Pulmonary artery endothelial cell (primary cell): ENCODE measurements around the gene LSM5. TPM values are rescaled to one million over a fixed set of nuclear protein-coding genes. Genes with fewer than 3 reads are reported as not detected.
"Not testable (repeated sequence)": the region's sequence is repeated elsewhere in the genome, so short reads cannot be mapped to it uniquely, and the experiment has no call there.

ENCODE experiments used
- DNase-seq: peaks from one replicate; pipeline ENCODE4 v3.0.0-alpha.2; 2011; ENCODE audit warnings: low read depth, low spot score
- total RNA-seq: library from RNA; depleted of rRNA; stranded (reverse); fragments of >200 nt; gene quantifications from 2 replicates; pipeline ENCODE4 v1.2.3, GENCODE V29; 2014

Gene LSM5
- total RNA-seq, 1 donor from 2014 or later = 23.1 TPM

DNA sequence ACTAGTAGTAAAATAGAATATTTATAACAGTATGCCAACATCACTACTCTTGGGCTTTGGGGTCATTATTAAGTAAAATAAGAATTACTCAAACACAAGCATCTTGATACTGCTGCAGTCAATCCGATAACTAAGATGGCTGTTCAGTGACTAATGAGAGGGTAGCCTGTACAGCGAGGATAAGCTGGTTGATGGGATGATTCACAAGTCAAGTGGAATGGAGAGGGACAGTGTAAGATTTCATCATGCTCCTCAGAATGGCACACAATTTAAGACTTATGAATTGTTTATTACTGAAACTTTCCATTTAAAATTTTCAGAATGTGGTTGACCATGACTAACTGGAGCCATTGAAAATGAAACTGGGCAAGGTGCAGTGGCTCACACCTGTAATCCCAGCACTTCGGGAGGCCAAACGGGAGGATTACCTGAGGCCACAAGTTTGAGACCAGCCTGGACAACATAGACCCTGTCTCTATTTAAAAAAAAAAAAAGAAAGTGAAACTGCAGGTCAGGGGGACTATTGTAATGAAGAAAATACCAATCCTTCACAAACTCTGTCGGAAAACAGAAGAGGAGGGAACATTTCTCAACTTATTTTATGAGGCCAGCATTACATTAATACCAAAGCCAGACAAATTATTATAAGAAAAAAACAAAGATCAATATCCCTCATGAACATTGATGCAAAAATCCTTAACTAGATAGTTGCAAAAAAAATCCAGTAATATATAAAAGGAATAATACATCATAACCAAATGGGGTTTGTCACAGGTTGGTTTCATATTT is 16.3 kb upstream of the LSM5 start:
- no peak for DNase-seq

DNA sequence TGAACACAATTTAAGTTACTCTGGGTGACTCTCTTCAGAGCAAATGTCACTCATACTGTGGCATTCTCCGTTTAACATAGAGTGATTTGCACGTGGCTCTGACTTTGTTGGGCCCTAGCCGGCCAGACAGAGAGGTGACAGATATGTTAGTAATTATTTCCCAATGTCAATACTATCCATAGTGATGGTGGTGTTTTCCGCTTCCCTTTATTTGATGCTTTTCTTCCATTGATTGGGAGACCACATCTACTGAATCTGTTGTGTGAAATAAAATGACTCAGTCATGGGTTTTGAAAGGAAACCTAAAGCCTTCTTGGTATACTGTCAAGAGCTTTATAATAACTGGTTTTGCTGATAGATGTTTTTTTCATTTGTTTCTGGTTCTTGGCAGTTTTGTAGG is 12.5 kb upstream of the LSM5 start:
- DNase-seq = no peak

DNA sequence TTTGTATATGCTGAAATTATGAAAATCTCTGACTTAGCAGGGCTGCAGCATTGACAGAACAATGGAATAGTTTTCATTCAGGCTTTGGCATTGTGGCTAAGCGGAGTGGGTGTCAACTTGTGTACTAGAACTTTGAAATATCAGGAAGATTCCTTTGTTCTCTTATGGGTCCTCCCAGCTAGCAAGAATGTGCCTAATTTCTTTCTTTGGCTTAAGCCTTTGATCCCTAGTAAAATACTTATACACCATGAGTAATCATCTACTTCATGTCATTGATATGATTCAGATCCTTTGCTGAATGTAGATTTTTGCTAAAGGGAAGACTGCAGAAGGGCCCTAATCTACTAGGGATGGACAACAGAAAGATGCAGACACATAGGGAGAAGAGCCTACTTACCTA is 11.3 kb upstream of the LSM5 start:
- peak; percentile 43 for DNase-seq

- no peak for DNase-seq
Measured at GRCh38 chr7:32500922-32501341, 10.8 kb upstream of the LSM5 start.

DNA sequence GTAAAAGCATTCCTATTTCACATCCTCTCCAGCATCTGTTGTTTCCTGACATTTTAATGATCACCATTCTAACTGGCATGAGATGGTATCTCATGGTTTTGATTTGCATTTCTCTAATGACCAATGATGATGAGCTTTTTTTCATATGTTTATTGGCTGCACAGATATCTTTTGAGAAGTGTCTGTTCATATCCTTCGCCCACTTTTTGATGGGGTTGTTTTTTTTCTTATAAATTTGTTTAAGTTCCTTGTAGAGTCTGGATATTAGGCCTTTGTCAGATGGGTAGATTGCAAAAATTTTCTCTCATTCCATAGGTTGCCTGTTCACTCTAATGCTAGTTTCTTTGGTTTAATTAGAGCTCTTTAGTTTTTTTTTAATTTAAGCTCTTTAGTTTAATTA is 10.0 kb upstream of the LSM5 start:
- DNase-seq = not testable (repeated sequence)

GRCh38 chr7:32499755-32500154 is 9.6 kb upstream of the LSM5 start:
- DNase-seq = not testable (repeated sequence)

DNA sequence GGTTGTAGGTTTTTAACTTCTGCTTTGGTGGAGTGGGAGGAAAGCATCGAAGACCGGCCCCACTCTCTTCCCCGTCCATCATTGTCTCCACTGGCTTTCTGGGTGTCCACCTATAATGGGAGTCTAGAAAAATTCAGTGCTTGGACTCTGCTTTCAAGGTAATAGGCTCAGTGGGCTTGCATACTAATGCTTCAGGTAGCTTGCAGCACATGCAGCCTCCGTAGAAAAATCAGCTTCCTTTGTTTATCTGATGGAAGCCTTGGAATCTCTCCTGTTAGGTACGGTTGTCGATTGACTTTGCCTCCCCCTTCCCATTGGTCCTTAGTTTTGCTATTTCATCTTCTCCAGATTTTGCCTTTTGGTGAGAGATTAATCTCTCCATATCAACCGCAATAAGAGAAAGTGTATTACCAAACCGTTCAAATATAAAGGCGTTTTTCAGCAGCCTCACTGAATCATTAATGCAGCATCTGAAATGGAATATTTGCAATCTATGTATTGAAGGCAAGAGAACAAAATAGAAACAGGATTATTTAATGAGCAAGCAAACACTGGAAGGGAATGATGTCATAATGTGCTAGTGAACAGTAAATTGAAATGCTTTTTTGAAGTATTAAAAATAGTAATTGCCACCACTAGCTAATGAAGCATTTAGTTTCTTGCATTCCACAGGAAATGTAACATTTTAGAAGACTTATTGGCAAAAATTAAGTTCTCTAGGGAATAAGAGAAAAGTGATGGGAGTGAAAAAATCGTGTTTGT is 6.1 kb upstream of the LSM5 start:
- no peak for DNase-seq

DNA sequence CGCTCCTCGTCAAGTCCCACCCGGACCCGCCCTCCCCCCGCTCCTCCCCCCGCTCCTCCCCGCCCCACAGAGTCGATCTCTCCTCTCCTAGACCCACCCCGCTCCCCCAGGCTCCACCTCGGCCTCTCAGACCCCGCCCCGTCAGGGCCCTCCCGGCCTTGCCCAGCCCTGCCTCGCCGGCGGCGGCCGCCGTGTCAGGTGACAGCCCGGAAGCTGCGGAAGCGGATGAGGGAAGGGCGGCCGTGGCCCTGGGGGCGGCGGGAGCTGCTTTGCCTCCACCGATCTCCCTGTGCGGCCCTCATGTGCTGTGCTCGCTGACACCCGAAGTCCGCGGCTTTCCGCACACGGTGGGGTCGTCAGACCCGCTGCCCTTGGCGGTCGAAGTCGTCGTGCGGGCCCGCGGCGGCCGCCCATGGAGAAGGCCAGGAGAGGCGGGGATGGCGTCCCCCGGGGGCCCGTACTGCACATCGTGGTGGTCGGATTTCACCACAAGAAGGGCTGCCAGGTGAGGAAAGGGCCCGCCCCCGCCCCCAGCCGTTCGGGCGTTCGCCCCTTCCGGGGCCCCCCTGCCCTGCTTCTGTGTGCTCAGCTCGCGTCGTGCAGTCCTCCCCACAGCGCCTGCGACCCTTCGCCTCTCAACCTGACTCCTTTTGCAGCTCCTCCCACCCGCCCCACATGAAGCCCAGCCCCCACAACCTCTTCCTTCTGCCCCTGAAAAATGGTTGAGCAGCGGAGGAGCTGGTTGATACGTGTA is 5.3 kb upstream of the LSM5 start, which contains the start of gene AVL9:
TSS of gene AVL9 (plus strand) at position 192 of the 754 bp plus-strand sequence. CDS start at position 413, 221 bp downstream.
- peak; percentile 87 for DNase-seq

DNA sequence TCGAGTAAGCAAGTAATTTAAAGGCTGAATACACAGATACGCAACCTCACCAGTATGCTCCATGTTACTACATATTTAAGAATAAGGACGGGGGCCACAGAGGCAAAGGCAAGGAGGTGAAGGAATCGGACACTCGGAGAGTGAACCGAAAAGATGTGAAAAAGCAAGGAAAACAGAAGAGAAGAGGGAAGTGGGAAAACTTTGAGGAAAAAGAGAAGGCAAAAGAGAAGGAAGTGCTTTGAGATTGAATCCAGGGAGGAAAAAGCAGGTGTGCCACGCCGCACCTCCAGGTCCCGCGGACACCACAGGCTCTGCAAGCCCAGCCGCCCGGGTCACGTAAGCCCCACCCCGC is 4.7 kb upstream of the LSM5 start:
- DNase-seq = no peak

DNA sequence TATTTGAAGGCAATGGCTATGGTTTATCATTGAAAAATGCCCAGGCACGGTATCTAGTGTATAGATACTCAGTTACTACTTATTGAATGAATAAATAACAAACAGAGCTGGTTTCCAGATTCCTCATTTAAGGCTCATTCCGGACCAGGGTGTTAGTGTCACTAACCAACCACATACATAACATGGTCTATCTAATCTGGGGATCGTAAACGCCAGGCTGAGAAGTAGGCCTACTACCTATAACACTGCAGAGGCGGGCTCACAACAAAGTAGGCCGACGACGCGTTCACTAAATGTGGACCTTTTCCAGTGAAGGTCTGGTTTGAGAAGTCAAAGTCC is 423 bp downstream of the LSM5 start:
- DNase-seq = no peak

- no peak for DNase-seq
Measured at GRCh38 chr7:32481921-32482320, 8.3 kb downstream of the LSM5 start.

DNA sequence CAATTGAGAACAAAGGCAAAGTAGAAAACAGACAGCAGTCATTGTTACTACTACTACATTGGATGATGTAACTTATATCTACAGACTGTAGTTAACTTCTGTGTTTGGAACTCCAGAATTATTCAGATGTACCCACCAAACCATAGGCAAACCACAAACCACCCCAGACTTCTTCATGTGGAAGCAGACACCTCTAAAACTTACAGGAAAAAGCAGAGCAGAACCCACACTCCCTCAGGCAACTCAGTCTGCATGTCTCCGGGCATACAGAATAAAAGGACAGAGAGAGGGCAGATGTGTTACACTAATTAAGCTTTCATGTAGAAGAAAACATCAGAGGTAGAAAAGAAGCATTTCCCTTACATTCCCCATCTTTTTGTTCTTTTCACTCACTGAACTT is 9.0 kb downstream of the LSM5 start:
- no peak for DNase-seq

GRCh38 chr7:32479574-32480200 is 10.5 kb downstream of the LSM5 start:
- DNase-seq = no peak

DNA sequence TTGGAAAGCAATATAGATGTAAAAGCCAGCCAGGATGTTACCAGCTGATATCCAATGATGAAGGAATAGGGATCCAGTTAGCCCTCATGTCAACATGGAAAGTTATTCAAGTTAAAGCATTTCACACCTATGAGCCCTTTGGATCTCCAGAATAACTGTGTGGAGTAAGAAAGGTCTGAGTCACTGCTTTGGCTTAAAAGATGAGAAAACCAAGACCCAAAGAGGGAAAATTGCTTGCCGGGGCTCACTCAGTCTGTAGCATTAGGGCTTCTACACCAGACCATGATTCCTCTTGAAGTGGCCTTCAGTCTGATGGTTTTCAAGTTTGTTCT is 12.6 kb downstream of the LSM5 start:
- DNase-seq = no peak

- DNase-seq = no peak
Measured at GRCh38 chr7:32476816-32477648, 13.1 kb downstream of the LSM5 start.

GRCh38 chr7:32474008-32474407 is 16.2 kb downstream of the LSM5 start:
- no peak for DNase-seq

- no peak for DNase-seq
Measured at GRCh38 chr7:32472015-32472414, 18.2 kb downstream of the LSM5 start.

- DNase-seq = no peak
Measured at GRCh38 chr7:32470871-32471270, 19.3 kb downstream of the LSM5 start.

DNA sequence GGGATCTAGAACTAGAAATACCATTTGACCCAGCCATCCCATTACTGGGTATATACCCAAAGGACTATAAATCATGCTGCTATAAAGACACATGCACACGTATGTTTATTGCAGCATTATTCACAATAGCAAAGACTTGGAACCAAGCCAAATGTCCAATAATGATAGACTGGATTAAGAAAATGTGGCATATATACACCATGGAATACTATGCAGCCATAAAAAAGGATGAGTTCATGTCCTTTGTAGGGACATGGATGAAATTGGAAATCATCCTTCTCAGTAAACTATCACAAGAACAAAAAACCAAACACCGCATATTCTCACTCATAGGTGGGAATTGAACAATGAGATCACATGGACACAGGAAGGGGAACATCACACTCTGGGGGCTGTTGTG is 20.2 kb downstream of the LSM5 start:
- not testable (repeated sequence) for DNase-seq

GRCh38 chr7:32464641-32465416 is 25.4 kb downstream of the LSM5 start:
- DNase-seq = not testable (repeated sequence)
